SK-N-MC (cell line): Measurements from ENCODE around the gene RPP30.

Experiments
- DNase-seq: peaks from one replicate; pipeline ENCODE4 v3.0.0-alpha.2; 2011; ENCODE audit warnings: low read depth, low spot score
- H3K27ac ChIP-seq: fragments of 200-600 bp; sonication (generic); 2 replicates; pipeline ENCODE4 v1.5.1; 2016; ENCODE audit warnings: mixed run types
- H3K36me3 ChIP-seq: fragments of 200-600 bp; sonication (generic); 2 replicates; pipeline ENCODE4 v1.6.1; 2017; ENCODE audit warnings: antibody characterized with exemption, low read length, mixed read lengths; ENCODE audit not compliant: insufficient read depth
- H3K4me3 ChIP-seq: fragments of 200-600 bp; sonication (generic); 2 replicates; pipeline ENCODE4 v1.5.1; 2016
- H3K9ac ChIP-seq: fragments of 200-600 bp; sonication (generic); 2 replicates; pipeline ENCODE4 v1.8.0; 2017; ENCODE audit warnings: mixed run types, mixed read lengths; ENCODE audit not compliant: insufficient read length
- H3K9me3 ChIP-seq: fragments of 200-600 bp; sonication (generic); 2 replicates; pipeline ENCODE4 v1.6.1; 2017; ENCODE audit warnings: low read depth, mild to moderate bottlenecking, antibody characterized with exemption, low read length, moderate library complexity, mixed read lengths
- EZH2 ChIP-seq: fragments of 200-600 bp; sonication (generic); IDR thresholded peaks from one replicate; pipeline ENCODE4 v1.6.1; 2017; ENCODE audit warnings: antibody characterized with exemption
- FOXP2 ChIP-seq: optimal IDR thresholded peaks from 2 replicates; pipeline ENCODE3; 2011; ENCODE audit warnings: mild to moderate bottlenecking, moderate library complexity; ENCODE audit not compliant: insufficient read depth; ENCODE audit errors: extremely low read length, control extremely low read depth
- POLR2AphosphoS5 ChIP-seq: IDR thresholded peaks from 2 replicates; pipeline ENCODE4 v1.6.1; 2012; ENCODE audit warnings: mild to moderate bottlenecking, low read depth, low read length, borderline replicate concordance

Gene RPP30

DNA sequence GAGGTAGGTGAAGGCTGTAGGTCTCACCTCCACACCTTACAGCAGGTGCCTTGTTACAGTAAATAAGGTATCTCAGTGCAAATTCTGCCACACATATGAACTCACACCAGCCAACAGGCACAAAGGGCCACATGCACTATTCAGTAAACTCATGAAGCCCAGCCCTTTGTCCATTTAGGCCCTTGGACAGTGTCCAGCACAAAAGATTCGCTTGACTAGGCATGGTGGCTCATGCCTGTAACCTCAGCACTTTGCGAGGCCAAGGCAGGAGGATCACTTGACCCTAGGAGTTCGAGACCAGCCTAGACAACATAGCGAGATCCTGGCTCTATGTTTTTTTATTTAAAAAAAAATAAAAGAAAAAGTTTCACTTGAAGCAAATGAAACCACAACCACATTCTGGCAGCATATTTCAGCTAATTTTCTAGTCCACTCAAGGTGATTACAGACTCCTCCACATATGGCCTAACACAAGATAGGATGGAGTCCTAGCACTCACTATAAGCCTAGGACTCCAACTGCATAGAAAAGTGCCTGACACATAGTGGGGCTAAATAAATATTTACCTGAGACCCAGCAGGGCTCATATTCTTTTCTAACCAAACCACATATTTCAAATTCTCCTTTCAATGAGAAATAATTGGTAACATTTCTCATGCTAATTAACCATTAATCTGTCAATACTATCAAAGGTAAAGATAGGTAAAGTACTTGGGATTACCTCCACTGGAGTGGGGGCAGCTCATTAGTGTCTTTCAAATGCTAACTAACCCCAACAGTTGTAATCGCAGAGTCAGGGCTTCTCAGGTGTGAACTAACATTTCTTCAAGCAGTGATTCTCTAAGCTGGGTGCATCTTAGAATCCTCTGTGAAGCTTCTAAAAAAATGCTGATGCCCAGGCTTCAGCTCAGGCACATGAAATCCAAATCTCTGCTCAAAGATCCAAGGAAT is 53.6 kb downstream of the RPP30 start:
- DNase-seq = no peak
- Histone ChIP-seq H3K4me3 (no peak overlapping the region), H3K27ac (no peak overlapping the region), H3K9ac (no peak overlapping the region), H3K9me3 (no peaks in the 10 kb centered on the region), H3K36me3 (no peaks in the 10 kb centered on the region)
- TF ChIP-seq POLR2AphosphoS5 (no peak), FOXP2 (no peak), EZH2 (no peak)

- Histone ChIP-seq H3K36me3 (no peaks in the 10 kb centered on the region), H3K9ac (no peak overlapping the region), H3K27ac (no peak overlapping the region), H3K9me3 (no peaks in the 10 kb centered on the region), H3K4me3 (no peak overlapping the region)
- TF ChIP-seq EZH2 = no peak
- TF ChIP-seq FOXP2 = no peak
- no peak for TF ChIP-seq POLR2AphosphoS5
- no peak for DNase-seq
Observed at GRCh38 chr10:90927293-90927692, 55.5 kb downstream of the RPP30 start.

DNA sequence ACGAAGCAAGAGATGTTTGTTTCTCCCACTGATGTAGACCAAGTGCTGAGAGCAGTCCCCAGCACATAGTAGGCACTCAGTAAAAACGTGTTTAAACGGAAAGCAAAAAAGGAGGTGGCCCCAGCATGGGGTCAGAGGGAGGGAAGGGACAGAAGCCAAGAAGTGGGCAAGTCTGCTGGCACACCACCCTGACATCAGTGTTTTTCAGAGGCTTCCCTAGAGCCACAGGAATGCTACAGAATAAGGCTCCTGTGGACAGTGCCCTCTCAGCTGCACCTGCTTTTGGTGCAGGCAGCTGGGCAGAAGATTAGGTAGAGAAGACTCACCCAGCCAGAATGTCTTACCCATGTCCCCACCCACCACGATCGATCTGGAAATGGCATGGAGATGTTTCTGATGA is 57.4 kb downstream of the RPP30 start:
- no peak overlapping the region for H3K4me3 ChIP-seq
- TF ChIP-seq FOXP2 = no peak
- TF ChIP-seq POLR2AphosphoS5 = no peak
- no peak for TF ChIP-seq EZH2
- DNase-seq = no peak
- H3K36me3 ChIP-seq = no peaks in the 10 kb centered on the region
- H3K9ac ChIP-seq = no peak overlapping the region
- H3K27ac ChIP-seq = no peak overlapping the region
- no peaks in the 10 kb centered on the region for H3K9me3 ChIP-seq

DNA sequence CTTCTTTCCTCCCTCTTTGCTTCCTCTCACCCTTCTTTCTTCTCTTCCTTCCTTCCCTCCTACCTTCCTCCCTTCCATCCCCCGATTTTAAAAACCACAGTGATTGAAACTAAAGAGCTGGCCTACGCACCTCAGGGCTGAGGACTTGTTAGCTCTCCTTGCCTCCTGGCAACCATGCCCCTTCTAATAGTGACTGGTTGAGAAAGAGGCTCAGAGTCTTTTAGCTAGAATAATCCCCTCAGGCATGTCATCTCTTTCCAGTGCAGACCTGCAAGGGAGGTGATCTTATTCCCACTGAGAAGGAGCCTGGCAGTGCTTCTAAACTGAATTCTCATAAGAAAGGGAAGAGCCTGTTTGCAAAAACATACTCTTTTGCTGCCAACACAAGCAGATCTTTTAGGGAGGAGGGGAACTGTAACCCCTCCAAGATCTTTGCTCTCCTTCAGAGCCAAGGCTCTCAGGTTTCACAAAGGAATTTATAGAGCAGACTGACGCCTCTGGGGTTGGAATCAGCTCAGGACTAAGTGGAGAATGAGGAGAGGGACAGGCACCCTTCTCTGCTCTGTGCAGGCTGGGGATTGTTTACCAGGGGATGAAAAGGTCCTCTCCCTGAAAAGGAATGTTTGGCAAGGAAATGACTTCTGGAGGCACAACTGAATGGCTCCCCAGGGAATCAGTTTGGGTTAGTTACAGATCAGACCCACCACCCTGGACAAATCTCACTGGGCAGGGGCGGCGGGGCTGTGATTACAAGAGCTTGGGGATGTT is 58.5 kb downstream of the RPP30 start:
- no peak for TF ChIP-seq FOXP2
- Histone ChIP-seq H3K36me3 (no peaks in the 10 kb centered on the region), H3K9ac (peak overlapping the region; percentile 2), H3K27ac (peak overlapping the region; percentile 94), H3K9me3 (no peaks in the 10 kb centered on the region), H3K4me3 (peak overlapping the region; percentile 44)
- no peak for DNase-seq

- DNase-seq = no peak
- peak; percentile 16 for TF ChIP-seq FOXP2
- no peak for TF ChIP-seq EZH2
- H3K27ac ChIP-seq = peak overlapping the region; percentile 94
Observed at GRCh38 chr10:90930971-90931871, 59.4 kb downstream of the RPP30 start.

DNA sequence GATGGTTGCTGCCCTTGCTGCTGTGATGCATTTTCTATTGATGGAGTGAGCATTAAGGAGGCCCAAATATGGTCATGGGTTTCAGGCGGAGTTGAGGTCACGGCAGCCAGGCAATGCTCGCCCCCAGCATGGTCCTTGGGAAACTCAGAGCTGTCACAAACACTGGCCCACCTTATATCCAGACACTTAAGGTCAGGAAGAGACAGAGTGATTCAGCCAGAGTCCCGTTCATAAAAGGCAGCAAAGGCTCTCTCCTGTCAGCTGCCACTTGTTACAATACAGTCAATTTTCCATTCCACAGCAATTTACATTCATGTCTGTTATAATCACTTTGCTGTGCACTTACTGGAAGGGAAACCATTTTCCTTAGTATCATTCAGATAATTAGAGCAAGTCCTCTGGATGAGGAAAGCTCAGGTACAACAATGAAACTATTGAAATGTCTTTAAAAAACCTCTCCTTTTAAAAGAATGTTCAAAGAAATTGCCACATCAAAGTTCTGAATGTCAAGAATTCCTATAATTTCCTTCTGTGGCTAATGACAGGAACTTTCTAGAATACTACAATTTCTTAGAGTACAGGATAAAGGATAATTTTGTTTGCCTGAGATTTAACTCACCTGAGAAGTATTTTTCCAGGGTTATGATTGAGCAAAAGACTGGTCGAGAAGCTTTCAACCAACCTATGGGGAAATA is 64.0 kb downstream of the RPP30 start:
- DNase-seq = no peak
- H3K27ac ChIP-seq = no peak overlapping the region

More at GRCh38 chr10:90930971-90931871, 59.4 kb downstream of the RPP30 start:
- H3K9ac ChIP-seq = peak overlapping the region; percentile 2
- no peaks in the 10 kb centered on the region for H3K9me3 ChIP-seq
- H3K36me3 ChIP-seq = no peaks in the 10 kb centered on the region
- peak overlapping the region; percentile 44 for H3K4me3 ChIP-seq

DNA sequence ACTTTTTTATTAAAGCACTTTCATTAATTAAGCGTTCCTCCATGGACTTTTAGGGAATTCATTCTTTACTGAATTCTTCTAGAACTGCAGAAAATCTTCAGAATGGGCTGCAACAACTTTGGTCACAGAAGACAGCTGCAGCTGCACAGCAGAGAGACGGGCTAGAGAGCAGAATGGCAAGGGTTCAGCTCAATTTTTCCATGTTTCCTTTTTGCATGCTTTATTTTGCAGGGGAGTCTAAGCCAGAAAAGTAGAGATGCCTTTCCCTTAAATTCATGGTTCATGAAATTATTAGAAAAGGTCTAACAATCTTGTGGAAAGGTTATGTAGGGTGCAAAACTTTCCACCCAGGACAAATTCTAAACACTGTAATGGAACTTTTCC is 64.5 kb downstream of the RPP30 start:
- DNase-seq = no peak
- H3K9me3 ChIP-seq = no peaks in the 10 kb centered on the region
- TF ChIP-seq FOXP2 (no peak), POLR2AphosphoS5 (no peak), EZH2 (no peak)

More for the DNA sequence above, 64.0 kb downstream of the RPP30 start:
- Histone ChIP-seq H3K36me3 (no peaks in the 10 kb centered on the region), H3K9me3 (no peaks in the 10 kb centered on the region), H3K4me3 (no peak overlapping the region), H3K9ac (no peak overlapping the region)
- no peak for TF ChIP-seq FOXP2
- TF ChIP-seq EZH2 = no peak

More for the DNA sequence above, 64.5 kb downstream of the RPP30 start:
- H3K9ac ChIP-seq = no peak overlapping the region
- H3K4me3 ChIP-seq = no peak overlapping the region
- no peaks in the 10 kb centered on the region for H3K36me3 ChIP-seq
- H3K27ac ChIP-seq = no peak overlapping the region
